T-cell (primary cell): Measurements from ENCODE around the gene IGDCC3. TPM values are rescaled to one million over a fixed set of nuclear protein-coding genes. Genes with fewer than 3 reads are reported as not detected.

Source experiments
- ATAC-seq, 4 experiments: fragments of 200-7000 bp in 3 of 4; fragments of 150-1000 bp in 1 of 4; cut with Tn5 transposase; replicated peaks in 1 of 4; 1 replicate in 3 of 4; 2 replicates in 1 of 4; pipeline ENCODE4 v1.10.0; 2021; ENCODE audit warnings: moderate library complexity in 3 of 4, mild to moderate bottlenecking in 2 of 4, moderate number of reproducible peaks in 1 of 4
- CTCF ChIA-PET, 2 donors: fragments of 300-600 bp; sonication (Branson Sonifier 250); formaldehyde crosslinking; loops; one replicate each; lab custom pipeline; 2022; ENCODE audit warnings: antibody characterized with exemption in 2 of 2; lab: Charles Lee
- POLR2A ChIA-PET, 2 donors: fragments of 300-600 bp; sonication (Branson Sonifier 250); formaldehyde crosslinking; loops; one replicate each; lab custom pipeline; 2022; ENCODE audit warnings: antibody characterized with exemption in 2 of 2; lab: Charles Lee
- DNase-seq, 35 experiments: peaks; one replicate each; pipeline versions ENCODE4 v3.0.0 to v3.0.0-alpha.2; 2013 to 2023
- H3K27ac ChIP-seq: one replicate; pipeline ENCODE4 v1.5.1; 2013; ENCODE audit warnings: low read length
- H3K27me3 ChIP-seq, 2 experiments: replicated peaks in 1 of 2; 1 replicate in 1 of 2; 2 replicates in 1 of 2; pipeline versions ENCODE4 v1.6.1 to v1.7.0; 2013; ENCODE audit warnings: low read length in 1 of 2, mixed read lengths in 1 of 2; ENCODE audit not compliant: control insufficient read depth in 2 of 2, insufficient read depth in 2 of 2; ENCODE audit errors: extremely low read depth in 1 of 2
- H3K36me3 ChIP-seq, 2 donors: 1 replicate in 1 of 2; 2 replicates in 1 of 2; pipeline versions ENCODE4 v1.6.1 to v1.7.0; 2013; ENCODE audit warnings: low read length in 1 of 2; ENCODE audit not compliant: control insufficient read depth in 2 of 2, insufficient read depth in 1 of 2; ENCODE audit errors: extremely low read depth in 1 of 2
- H3K4me1 ChIP-seq, 2 experiments: 1 replicate in 1 of 2; 2 replicates in 1 of 2; pipeline versions ENCODE4 v1.6.1 to v1.7.0; 2013; ENCODE audit warnings: low read length in 2 of 2, mixed read lengths in 1 of 2; ENCODE audit not compliant: insufficient read depth in 2 of 2, control insufficient read depth in 1 of 2; ENCODE audit errors: extremely low read depth in 1 of 2
- H3K4me3 ChIP-seq, 2 donors: 1 replicate in 1 of 2; 2 replicates in 1 of 2; pipeline versions ENCODE4 v1.5.1 to v1.7.0; 2013; ENCODE audit warnings: mild to moderate bottlenecking in 2 of 2, low read length in 1 of 2, moderate library complexity in 1 of 2; ENCODE audit not compliant: control insufficient read depth in 1 of 2; ENCODE audit errors: extremely low read depth in 1 of 2
- H3K9me3 ChIP-seq: 2 replicates; pipeline ENCODE4 v1.7.0; 2013
- H3K27ac Mint-ChIP-seq, 2 donors: one replicate each; pipeline ENCODE4 v1.8.0; 2020 to 2021; ENCODE audit warnings: mild to moderate bottlenecking in 2 of 2, mixed read lengths in 2 of 2
- H3K27me3 Mint-ChIP-seq, 2 donors: one replicate each; pipeline ENCODE4 v1.8.0; 2021 to 2022; ENCODE audit warnings: mixed read lengths in 2 of 2
- H3K36me3 Mint-ChIP-seq: one replicate; pipeline ENCODE4 v1.8.0; 2021; ENCODE audit warnings: mixed read lengths
- H3K4me1 Mint-ChIP-seq, 3 donors: one replicate each; pipeline ENCODE4 v1.8.0; 2020 to 2022; ENCODE audit warnings: mixed read lengths in 3 of 3, mild to moderate bottlenecking in 1 of 3
- H3K4me3 Mint-ChIP-seq, 3 donors: one replicate each; pipeline ENCODE4 v1.8.0; 2020 to 2022; ENCODE audit warnings: mild to moderate bottlenecking in 3 of 3, mixed read lengths in 3 of 3, moderate library complexity in 3 of 3
- H3K9me3 Mint-ChIP-seq, 3 donors: one replicate each; pipeline ENCODE4 v1.8.0; 2020 to 2022; ENCODE audit warnings: mixed read lengths in 3 of 3
- WGBS: methylation state at CpG from one replicate; pipeline ENCODE4 v1.1.5; 2013; ENCODE audit warnings: missing lambda C conversion rate; ENCODE audit not compliant: insufficient coverage; 5-methylcytosine and 5-hydroxymethylcytosine counted together
- total RNA-seq, 35 experiments: library from RNA in 6 of 35; stranded (reverse) in 6 of 35; fragments of 120-200 nt in 1 of 35; gene quantifications; one replicate each; pipeline versions ENCODE4 v1.2.1 to v1.2.4 and lab custom pipeline; 2013 to 2026

Gene IGDCC3
- total RNA-seq, 5 donors from 2014 or later (not counting 1 experiment from before 2014, with no cell fraction given): 0.06 TPM; not detected in 4

DNA sequence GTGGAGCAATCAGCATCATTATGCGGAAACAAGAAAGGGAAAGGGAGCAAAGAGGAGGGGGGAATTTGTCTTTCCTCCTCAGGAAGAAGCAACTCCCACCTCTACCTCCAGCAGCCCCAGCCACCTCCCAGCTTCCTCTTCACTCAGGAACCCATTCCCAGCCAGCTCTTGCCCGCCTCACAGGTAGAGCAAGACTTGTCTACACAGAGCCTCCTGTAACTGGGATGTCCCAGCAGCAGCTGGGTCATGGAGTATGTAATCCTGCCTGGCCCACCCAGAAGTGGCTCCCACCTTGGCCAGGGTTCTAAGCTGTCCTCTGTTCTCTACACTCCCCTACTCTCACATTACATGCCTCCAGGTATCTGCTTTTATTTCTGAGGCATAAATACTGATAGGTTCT, 14.0 kb downstream of the IGDCC3 start:
- H3K4me1 Mint-ChIP-seq: no peaks in the 10 kb centered on the region
- peaks cover 11 to 22% of the 10 kb centered on the region in 2 donors for H3K27me3 Mint-ChIP-seq
- WGBS: 58% methylated on average over 1 of the region's 2 CpGs
- no peak overlapping the region for H3K27ac Mint-ChIP-seq
- Histone ChIP-seq H3K27me3 (peaks cover 0 to 46% of the 10 kb centered on the region in 2 experiments), H3K27ac (no peak overlapping the region), H3K36me3 (no peaks in the 10 kb centered on the region), H3K4me1 (no peaks in the 10 kb centered on the region), H3K4me3 (no peak overlapping the region), H3K9me3 (no peaks in the 10 kb centered on the region)
- ATAC-seq: no peak
- no peaks in the 10 kb centered on the region for H3K36me3 Mint-ChIP-seq
- no peaks in the 10 kb centered on the region for H3K9me3 Mint-ChIP-seq
- POLR2A ChIA-PET: no interaction called here
- no peak for DNase-seq
- CTCF ChIA-PET: no interaction called here
- H3K4me3 Mint-ChIP-seq: no peak overlapping the region

DNA sequence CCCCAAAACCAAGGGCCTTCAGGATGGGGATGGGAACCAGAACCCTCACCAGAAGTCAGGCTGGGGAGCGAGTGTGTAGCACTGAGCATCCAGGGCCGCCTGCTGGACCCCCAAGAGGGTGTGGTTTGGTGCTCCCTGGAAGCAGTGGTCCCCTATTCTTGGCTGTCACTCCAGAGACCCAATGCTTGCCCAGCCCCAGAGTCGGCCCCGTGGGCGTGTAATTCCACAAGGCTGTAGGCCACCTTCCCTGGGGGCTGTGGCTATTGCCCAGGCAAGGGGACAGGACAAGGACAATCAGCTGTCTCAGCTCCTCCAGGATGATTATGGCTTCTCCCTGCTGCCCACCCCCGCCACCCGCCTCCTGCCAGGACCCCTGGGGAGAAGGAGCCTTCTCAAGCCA, 14.5 kb downstream of the IGDCC3 start:
- no peaks in the 10 kb centered on the region for H3K36me3 Mint-ChIP-seq

DNA sequence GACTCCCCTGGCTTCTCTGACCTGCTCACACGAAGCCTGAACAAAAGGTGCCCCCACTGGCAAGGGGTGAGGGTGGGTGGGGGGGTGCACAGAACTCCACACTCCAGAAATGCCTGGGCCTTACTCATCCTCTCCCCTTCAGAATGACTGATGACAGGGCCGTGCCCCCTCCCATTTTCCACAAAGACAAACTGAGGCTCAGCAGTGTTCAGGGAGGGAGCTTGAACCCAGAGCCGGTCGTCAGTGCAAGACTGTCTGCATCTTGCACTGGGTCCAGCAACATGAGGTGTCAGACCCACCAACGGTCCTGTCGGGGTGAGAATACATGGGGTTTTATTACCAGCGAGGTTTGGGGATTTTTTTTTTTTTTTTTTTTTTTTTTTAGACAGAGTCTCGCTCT, 15.3 kb downstream of the IGDCC3 start:
- WGBS: 60% methylated on average over 1 of the region's 8 CpGs
- H3K9me3 ChIP-seq: no peaks in the 10 kb centered on the region
- Mint-ChIP-seq H3K27ac (no peak overlapping the region), H3K9me3 (no peaks in the 10 kb centered on the region), H3K4me3 (no peak overlapping the region), H3K4me1 (no peaks in the 10 kb centered on the region), H3K36me3 (no peaks in the 10 kb centered on the region), H3K27me3 (peaks cover 17 to 27% of the 10 kb centered on the region in 2 donors)
- POLR2A ChIA-PET: no interaction called here
- no peak overlapping the region for H3K27ac ChIP-seq
- H3K27me3 ChIP-seq: peaks cover 0 to 50% of the 10 kb centered on the region in 2 experiments
- no peak overlapping the region for H3K4me3 ChIP-seq
- no peaks in the 10 kb centered on the region for H3K36me3 ChIP-seq
- no peaks in the 10 kb centered on the region for H3K4me1 ChIP-seq
- ATAC-seq (no peak), DNase-seq (no peak)
- CTCF ChIA-PET: interaction anchor here in 1 of 2 donors (0.8 kb wide), 1 partner anchor 44 kb away, joined by 3 read pairs; no protein-coding TSS in a partner anchor

More for the DNA sequence above, 14.5 kb downstream of the IGDCC3 start:
- Mint-ChIP-seq H3K27ac (no peak overlapping the region), H3K4me3 (no peak overlapping the region), H3K9me3 (no peaks in the 10 kb centered on the region), H3K27me3 (peaks cover 11 to 23% of the 10 kb centered on the region in 2 donors), H3K4me1 (no peaks in the 10 kb centered on the region)
- Histone ChIP-seq H3K27ac (no peak overlapping the region), H3K27me3 (peaks cover 0 to 46% of the 10 kb centered on the region in 2 experiments), H3K4me3 (no peak overlapping the region), H3K36me3 (no peaks in the 10 kb centered on the region), H3K9me3 (no peaks in the 10 kb centered on the region), H3K4me1 (no peaks in the 10 kb centered on the region)
- ATAC-seq (no peak), DNase-seq (no peak)
- ChIA-PET POLR2A (no interaction called here), CTCF (interaction anchor here in 1 of 2 donors (0.8 kb wide), 1 partner anchor 45 kb away, joined by 3 read pairs; no protein-coding TSS in a partner anchor)
- 64% methylated on average over 5 of the region's 7 CpGs for WGBS

- no peak for ATAC-seq
- H3K9me3 Mint-ChIP-seq: no peaks in the 10 kb centered on the region
These were observed 15.9 kb downstream of the IGDCC3 start for GRCh38 chr15:65361708-65362459.

DNA sequence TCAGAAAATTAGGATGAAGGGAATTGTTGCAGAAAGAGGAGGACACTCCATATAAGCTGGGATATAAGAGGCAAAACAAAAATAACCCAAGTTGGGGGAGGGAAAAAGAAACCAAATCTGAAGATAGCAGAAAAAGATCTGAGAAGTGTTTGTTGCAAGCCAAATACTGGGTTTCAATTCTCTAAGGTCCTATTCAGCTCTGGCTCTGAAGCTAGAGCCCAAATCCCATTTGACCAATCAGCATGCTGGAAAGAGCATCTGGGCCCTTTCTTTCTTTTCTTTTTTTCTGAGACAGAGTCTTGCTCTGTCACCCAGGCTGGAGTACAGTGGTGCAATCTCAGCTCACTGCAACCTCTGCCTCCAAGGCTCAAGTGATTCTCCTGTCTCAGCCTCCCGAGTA, 17.3 kb downstream of the IGDCC3 start:
- no peak overlapping the region for H3K27ac ChIP-seq
- H3K27me3 ChIP-seq: peaks cover 3 to 58% of the 10 kb centered on the region in 2 experiments
- no peak for DNase-seq
- 100% methylated on average over 1 of the region's 1 CpG for WGBS
- ChIA-PET CTCF (interaction anchor here in 1 of 2 donors (0.6 kb wide), 1 partner anchor 996 kb away, joined by 4 read pairs; the partner anchor contains the start of gene TIPIN), POLR2A (no interaction called here)
- Mint-ChIP-seq H3K27ac (no peak overlapping the region), H3K4me1 (peaks cover 6 to 7% (median 6%) of the 10 kb centered on the region in 3 donors), H3K9me3 (no peaks in the 10 kb centered on the region), H3K4me3 (no peak overlapping the region), H3K27me3 (peaks cover 26 to 38% of the 10 kb centered on the region in 2 donors), H3K36me3 (no peaks in the 10 kb centered on the region)
- no peaks in the 10 kb centered on the region for H3K9me3 ChIP-seq
- H3K4me1 ChIP-seq: peaks cover 0 to 8% of the 10 kb centered on the region in 2 experiments
- no peak overlapping the region for H3K4me3 ChIP-seq
- H3K36me3 ChIP-seq: no peaks in the 10 kb centered on the region
- no peak for ATAC-seq

More at GRCh38 chr15:65361708-65362459, 15.9 kb downstream of the IGDCC3 start:
- Mint-ChIP-seq H3K27me3 (peaks cover 20 to 32% of the 10 kb centered on the region in 2 donors), H3K4me3 (no peak overlapping the region), H3K4me1 (no peaks in the 10 kb centered on the region), H3K27ac (no peak overlapping the region), H3K36me3 (no peaks in the 10 kb centered on the region)
- ChIA-PET CTCF (interaction anchor here in 1 of 2 donors (1.1 kb wide), 1 partner anchor 12 kb away, joined by 3 read pairs; no protein-coding TSS in a partner anchor), POLR2A (no interaction called here)
- no peak for DNase-seq
- WGBS: 58% methylated on average over 25 of the region's 32 CpGs
- Histone ChIP-seq H3K4me3 (no peak overlapping the region), H3K27ac (no peak overlapping the region), H3K9me3 (no peaks in the 10 kb centered on the region), H3K36me3 (no peaks in the 10 kb centered on the region), H3K27me3 (peaks cover 0 to 51% of the 10 kb centered on the region in 2 experiments), H3K4me1 (no peaks in the 10 kb centered on the region)

- H3K36me3 ChIP-seq: no peaks in the 10 kb centered on the region
- WGBS: 20% methylated on average over 12 of the region's 17 CpGs
- no peak for ATAC-seq
- Mint-ChIP-seq H3K9me3 (peaks cover 0 to 7% (median 6%) of the 10 kb centered on the region in 3 donors), H3K27me3 (peaks cover 39 to 47% of the 10 kb centered on the region in 2 donors), H3K27ac (peak overlapping the region in 1 of 2 donors; percentile 48), H3K4me1 (peaks cover 6 to 8% (median 7%) of the 10 kb centered on the region in 3 donors), H3K4me3 (peak overlapping the region; percentile 22 to 75 (median 25)), H3K36me3 (no peaks in the 10 kb centered on the region)
- no peaks in the 10 kb centered on the region for H3K9me3 ChIP-seq
- H3K4me1 ChIP-seq: peaks cover 0 to 11% of the 10 kb centered on the region in 2 experiments
- ChIA-PET POLR2A (no interaction called here), CTCF (no interaction called here)
- H3K27me3 ChIP-seq: peaks cover 8 to 32% of the 10 kb centered on the region in 2 experiments
- H3K27ac ChIP-seq: no peak overlapping the region
- no peak for DNase-seq
- H3K4me3 ChIP-seq: peak overlapping the region; percentile 24 to 48
These were observed 21.8 kb downstream of the IGDCC3 start for GRCh38 chr15:65355988-65356353.
